Neural progenitor cell (in vitro differentiated cells): Measurements from ENCODE around the gene CFAP97D2. TPM values are rescaled to one million over a fixed set of nuclear protein-coding genes. Genes with fewer than 3 reads are reported as not detected.

ENCODE experiments used
- DNase-seq: peaks from one replicate; pipeline ENCODE4 v3.0.0-alpha.2; 2016; ENCODE audit warnings: low spot score
- H2AFZ ChIP-seq: fragments of 200-600 bp; sonication (generic); replicated peaks from 2 replicates; pipeline ENCODE4 v1.6.1; 2016; ENCODE audit warnings: antibody characterized with exemption
- H3F3A ChIP-seq: fragments of 200-600 bp; sonication (generic); 2 replicates; pipeline ENCODE4 v1.6.1; 2016; ENCODE audit warnings: antibody characterized with exemption, low read depth
- H3K27ac ChIP-seq: fragments of 200-600 bp; sonication (generic); 2 replicates; pipeline ENCODE4 v1.5.1; 2016; ENCODE audit warnings: mild to moderate bottlenecking
- H3K27me3 ChIP-seq: fragments of 200-600 bp; sonication (generic); 2 replicates; pipeline ENCODE4 v1.6.1; 2016; ENCODE audit warnings: mild to moderate bottlenecking, moderate library complexity
- H3K36me3 ChIP-seq: fragments of 200-600 bp; sonication (generic); 2 replicates; pipeline ENCODE4 v1.5.1; 2016
- H3K4me1 ChIP-seq: fragments of 200-600 bp; sonication (generic); 2 replicates; pipeline ENCODE4 v1.6.1; 2016; ENCODE audit warnings: mixed run types
- H3K4me2 ChIP-seq: fragments of 200-600 bp; sonication (generic); 2 replicates; pipeline ENCODE4 v1.6.1; 2016
- H3K4me3 ChIP-seq: fragments of 200-600 bp; sonication (generic); 2 replicates; pipeline ENCODE4 v1.5.1; 2016
- H3K79me2 ChIP-seq: fragments of 200-600 bp; sonication (generic); 2 replicates; pipeline ENCODE4 v1.6.1; 2016; ENCODE audit warnings: low read depth
- H3K9ac ChIP-seq: fragments of 200-600 bp; sonication (generic); 2 replicates; pipeline ENCODE4 v1.6.1; 2016
- H3K9me3 ChIP-seq: fragments of 200-600 bp; sonication (generic); 2 replicates; pipeline ENCODE4 v1.5.1; 2016; ENCODE audit warnings: low read depth
- H4K20me1 ChIP-seq: fragments of 200-600 bp; sonication (generic); 2 replicates; pipeline ENCODE4 v1.6.1; 2016; ENCODE audit warnings: low read depth
- H3K27ac Mint-ChIP-seq: 3 replicates; pipeline ENCODE4 v1.8.0; 2021; ENCODE audit warnings: mixed read lengths
- H3K27me3 Mint-ChIP-seq: 2 replicates; pipeline ENCODE4 v1.8.0; 2022; ENCODE audit warnings: low read depth, mild to moderate bottlenecking, inconsistent platforms, moderate library complexity, mixed read lengths; ENCODE audit not compliant: insufficient read depth
- H3K36me3 Mint-ChIP-seq: 3 replicates; pipeline ENCODE4 v1.8.0; 2021; ENCODE audit warnings: mixed read lengths
- H3K4me1 Mint-ChIP-seq: 3 replicates; pipeline ENCODE4 v1.8.0; 2021; ENCODE audit warnings: mixed read lengths
- H3K4me3 Mint-ChIP-seq: 3 replicates; pipeline ENCODE4 v1.8.0; 2021; ENCODE audit warnings: mild to moderate bottlenecking, moderate library complexity, mixed read lengths
- H3K9me3 Mint-ChIP-seq: 3 replicates; pipeline ENCODE4 v1.8.0; 2020; ENCODE audit warnings: mixed read lengths
- EZH2 ChIP-seq: fragments of 200-600 bp; sonication (generic); IDR thresholded peaks from 2 replicates; pipeline ENCODE4 v1.6.1; 2017; ENCODE audit warnings: antibody characterized with exemption, mild to moderate bottlenecking, moderate library complexity
- EZH2phosphoT487 ChIP-seq: fragments of 200-600 bp; sonication (generic); IDR thresholded peaks from 2 replicates; pipeline ENCODE4 v1.6.1; 2017; ENCODE audit warnings: antibody characterized with exemption
- total RNA-seq: library from RNA; depleted of rRNA; stranded (reverse); fragments of >200 nt; gene quantifications from 2 replicates; pipeline ENCODE4 v1.2.3, GENCODE V29; 2015; ENCODE audit warnings: low replicate concordance
- TF ChIP-seq, protein P1 (sequence below): fragments of 200-600 bp; sonication (generic); IDR thresholded peaks from 2 replicates; pipeline ENCODE4 v1.5.1; 2017; ENCODE audit warnings: antibody characterized with exemption, mild to moderate bottlenecking

CFAP97D2 gene
- total RNA-seq, 1 donor from 2014 or later = not detected

DNA sequence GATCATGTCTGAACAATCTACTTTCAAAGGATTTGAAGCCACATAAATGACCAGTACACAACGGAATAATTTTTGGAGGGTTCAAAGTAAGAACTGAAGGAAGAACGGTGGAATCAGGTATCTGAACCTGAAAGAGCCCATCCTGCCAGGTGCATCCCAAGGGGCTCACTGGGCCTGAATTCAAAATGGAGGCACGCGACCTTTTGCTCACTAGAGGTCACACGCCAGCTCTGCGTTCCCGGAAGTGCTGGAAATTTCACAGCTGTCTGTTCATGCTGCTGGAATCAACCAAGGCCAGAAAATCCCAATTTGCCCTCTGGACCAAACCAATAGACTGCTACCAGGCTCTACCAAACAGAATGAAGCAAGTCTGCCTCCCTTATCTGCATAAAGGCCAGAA is 42.5 kb upstream of the CFAP97D2 start:
- peaks cover 11% of the 10 kb centered on the region for H3K4me1 ChIP-seq
- no peaks in the 10 kb centered on the region for H3K9me3 ChIP-seq
- no peaks in the 10 kb centered on the region for H3K36me3 ChIP-seq
- peaks cover 31% of the 10 kb centered on the region for H3F3A ChIP-seq
- TF ChIP-seq EZH2phosphoT487 = no peak
- TF ChIP-seq EZH2 = no peak
- TF ChIP-seq, protein P1, sequence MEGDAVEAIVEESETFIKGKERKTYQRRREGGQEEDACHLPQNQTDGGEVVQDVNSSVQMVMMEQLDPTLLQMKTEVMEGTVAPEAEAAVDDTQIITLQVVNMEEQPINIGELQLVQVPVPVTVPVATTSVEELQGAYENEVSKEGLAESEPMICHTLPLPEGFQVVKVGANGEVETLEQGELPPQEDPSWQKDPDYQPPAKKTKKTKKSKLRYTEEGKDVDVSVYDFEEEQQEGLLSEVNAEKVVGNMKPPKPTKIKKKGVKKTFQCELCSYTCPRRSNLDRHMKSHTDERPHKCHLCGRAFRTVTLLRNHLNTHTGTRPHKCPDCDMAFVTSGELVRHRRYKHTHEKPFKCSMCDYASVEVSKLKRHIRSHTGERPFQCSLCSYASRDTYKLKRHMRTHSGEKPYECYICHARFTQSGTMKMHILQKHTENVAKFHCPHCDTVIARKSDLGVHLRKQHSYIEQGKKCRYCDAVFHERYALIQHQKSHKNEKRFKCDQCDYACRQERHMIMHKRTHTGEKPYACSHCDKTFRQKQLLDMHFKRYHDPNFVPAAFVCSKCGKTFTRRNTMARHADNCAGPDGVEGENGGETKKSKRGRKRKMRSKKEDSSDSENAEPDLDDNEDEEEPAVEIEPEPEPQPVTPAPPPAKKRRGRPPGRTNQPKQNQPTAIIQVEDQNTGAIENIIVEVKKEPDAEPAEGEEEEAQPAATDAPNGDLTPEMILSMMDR = no peak
- no peak overlapping the region for H3K9ac ChIP-seq
- H2AFZ ChIP-seq = no peak overlapping the region
- no peak overlapping the region for H3K4me3 Mint-ChIP-seq
- DNase-seq = no peak
- no peak overlapping the region for H3K4me3 ChIP-seq
- peaks cover 18% of the 10 kb centered on the region for H3K27me3 Mint-ChIP-seq
- peaks cover 23% of the 10 kb centered on the region for H3K4me1 Mint-ChIP-seq
- H3K36me3 Mint-ChIP-seq = no peaks in the 10 kb centered on the region
- peaks cover 6% of the 10 kb centered on the region for H3K27me3 ChIP-seq
- H3K9me3 Mint-ChIP-seq = no peaks in the 10 kb centered on the region
- no peak overlapping the region for H3K27ac ChIP-seq
- H3K4me2 ChIP-seq = no peak overlapping the region
- H3K79me2 ChIP-seq = no peaks in the 10 kb centered on the region
- peak overlapping the region; percentile 51 for H3K27ac Mint-ChIP-seq
- peaks cover 4% of the 10 kb centered on the region for H4K20me1 ChIP-seq

DNA sequence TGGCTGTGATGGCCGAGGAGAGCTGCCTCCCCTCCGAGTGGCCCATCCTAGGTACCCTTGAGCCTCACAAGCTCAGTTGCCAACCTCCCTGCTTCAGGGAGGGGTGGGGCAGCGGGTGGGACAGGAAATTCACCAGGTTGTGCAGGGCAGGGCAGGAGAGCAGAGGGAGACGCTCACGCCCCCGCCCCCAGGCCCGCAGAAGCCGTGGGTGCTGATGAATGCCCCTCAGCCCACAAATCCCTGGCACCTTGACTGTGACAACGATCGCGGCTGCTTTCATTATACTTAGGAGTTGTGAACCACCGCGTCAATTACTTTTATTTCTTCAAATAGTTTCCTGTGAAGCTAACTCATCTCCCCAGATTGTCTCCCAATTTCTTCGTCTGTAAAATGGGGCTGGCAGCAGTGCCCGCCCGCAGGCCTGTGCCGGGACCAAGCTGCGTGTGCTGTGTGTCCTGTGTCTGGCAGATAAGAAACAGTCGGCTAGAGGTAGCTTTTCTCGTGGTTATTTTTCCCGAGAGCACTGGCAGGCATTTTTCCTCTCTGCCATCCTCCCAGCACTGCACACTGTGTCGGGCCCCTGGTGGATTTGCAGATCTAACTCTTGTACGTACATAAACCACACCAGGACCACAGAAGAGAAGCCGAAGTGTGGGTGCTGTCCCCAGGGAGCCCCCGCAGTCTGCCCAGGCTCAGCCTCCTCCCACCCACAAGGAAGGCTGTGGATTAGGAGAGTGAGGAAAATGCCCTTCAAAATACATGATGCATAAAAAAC is 38.7 kb upstream of the CFAP97D2 start:
- Histone ChIP-seq H3K27me3 (no peaks in the 10 kb centered on the region), H3K9ac (no peak overlapping the region), H3K27ac (no peak overlapping the region), H2AFZ (no peak overlapping the region), H3K79me2 (no peaks in the 10 kb centered on the region), H3K4me3 (no peak overlapping the region), H3K4me1 (peaks cover under 1% of the 10 kb centered on the region), H3K9me3 (no peaks in the 10 kb centered on the region), H4K20me1 (no peaks in the 10 kb centered on the region), H3F3A (peaks cover 11% of the 10 kb centered on the region), H3K36me3 (no peaks in the 10 kb centered on the region), H3K4me2 (no peak overlapping the region)
- TF ChIP-seq EZH2 (no peak), EZH2phosphoT487 (no peak)
- TF ChIP-seq, protein P1 = no peak
- Mint-ChIP-seq H3K36me3 (no peaks in the 10 kb centered on the region), H3K9me3 (no peaks in the 10 kb centered on the region), H3K4me1 (peaks cover 14% of the 10 kb centered on the region), H3K4me3 (no peak overlapping the region), H3K27ac (no peak overlapping the region), H3K27me3 (peaks cover 11% of the 10 kb centered on the region)
- DNase-seq = no peak

DNA sequence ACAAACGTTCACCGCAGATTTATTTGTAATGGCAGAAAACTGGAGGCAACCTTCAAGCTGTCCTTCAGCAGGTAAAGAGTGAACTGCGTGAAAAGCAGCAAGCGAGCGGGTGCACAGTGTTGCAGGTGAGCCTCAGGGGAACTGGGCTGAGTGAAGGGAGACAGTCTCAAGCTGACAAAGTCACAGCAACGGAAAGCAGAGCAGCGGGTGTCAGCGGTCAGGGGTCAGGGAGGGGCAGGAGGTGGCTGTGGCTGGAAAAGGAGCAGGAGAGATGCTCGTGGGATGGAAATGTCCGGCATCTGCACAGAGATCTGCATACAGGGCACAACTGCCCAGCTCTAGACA is 38.2 kb upstream of the CFAP97D2 start:
- Mint-ChIP-seq H3K9me3 (no peaks in the 10 kb centered on the region), H3K27ac (no peak overlapping the region), H3K4me3 (no peak overlapping the region), H3K36me3 (no peaks in the 10 kb centered on the region), H3K4me1 (peaks cover 17% of the 10 kb centered on the region), H3K27me3 (peaks cover 11% of the 10 kb centered on the region)
- H4K20me1 ChIP-seq = no peaks in the 10 kb centered on the region
- no peak overlapping the region for H3K9ac ChIP-seq
- H3K4me2 ChIP-seq = no peak overlapping the region
- H3K27ac ChIP-seq = no peak overlapping the region
- H2AFZ ChIP-seq = no peak overlapping the region
- H3K4me3 ChIP-seq = no peak overlapping the region
- DNase-seq = no peak
- no peaks in the 10 kb centered on the region for H3K9me3 ChIP-seq
- H3F3A ChIP-seq = peaks cover 9% of the 10 kb centered on the region
- no peaks in the 10 kb centered on the region for H3K36me3 ChIP-seq
- no peak for TF ChIP-seq EZH2phosphoT487
- TF ChIP-seq EZH2 = no peak
- TF ChIP-seq, protein P1 = no peak
- no peaks in the 10 kb centered on the region for H3K4me1 ChIP-seq
- H3K27me3 ChIP-seq = no peaks in the 10 kb centered on the region
- no peaks in the 10 kb centered on the region for H3K79me2 ChIP-seq
